Pons (tissue), 1 donor: ENCODE data around the gene ZNF48.

Experiments
- DNase-seq: peaks from one replicate; pipeline ENCODE4 v3.0.0-alpha.2; 2016; ENCODE audit warnings: low spot score

The ZNF48 gene

DNA sequence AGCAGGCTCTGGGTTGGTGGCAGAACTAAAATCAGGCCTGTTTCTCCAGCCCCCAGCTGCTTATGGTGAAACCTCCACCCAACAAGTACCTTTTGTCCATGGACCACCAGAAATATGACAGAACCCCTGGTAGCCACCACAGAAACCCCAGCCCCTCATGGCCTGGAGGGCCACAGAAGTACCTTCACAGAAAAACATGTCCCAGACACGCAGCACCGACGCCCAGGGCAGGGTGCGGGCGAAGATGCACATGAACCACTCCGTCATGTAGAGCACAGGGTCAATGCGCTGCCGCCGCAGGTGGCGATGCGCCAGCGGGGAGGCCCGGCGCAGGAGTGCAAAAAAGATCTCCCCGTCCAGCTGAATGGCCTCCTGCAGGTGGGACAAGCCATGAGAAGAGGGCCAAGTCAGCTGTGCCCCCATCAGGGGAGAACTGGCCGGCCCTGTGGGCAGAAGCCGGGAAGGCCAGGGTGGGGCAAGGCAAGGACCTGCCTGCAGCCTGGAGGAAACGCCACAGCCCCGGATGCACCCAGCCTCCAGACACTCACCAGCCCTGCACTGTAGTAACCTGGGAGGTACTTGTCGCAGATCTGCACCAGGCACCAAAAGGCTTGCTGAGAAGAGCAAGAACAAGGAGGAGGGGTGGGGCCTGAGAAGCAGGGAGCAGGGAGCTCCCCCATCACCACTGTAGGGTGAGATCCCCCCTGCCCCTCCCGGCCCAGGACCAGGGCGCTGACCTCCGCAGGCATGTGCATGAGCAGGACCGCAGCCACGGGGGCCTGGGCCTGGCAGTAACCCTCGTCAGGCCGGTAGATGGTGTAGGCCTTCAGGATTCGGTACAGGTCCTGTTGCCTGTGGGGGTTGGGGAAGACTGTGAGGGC, 36.0 kb upstream of the ZNF48 start:
- no peak for DNase-seq

DNA sequence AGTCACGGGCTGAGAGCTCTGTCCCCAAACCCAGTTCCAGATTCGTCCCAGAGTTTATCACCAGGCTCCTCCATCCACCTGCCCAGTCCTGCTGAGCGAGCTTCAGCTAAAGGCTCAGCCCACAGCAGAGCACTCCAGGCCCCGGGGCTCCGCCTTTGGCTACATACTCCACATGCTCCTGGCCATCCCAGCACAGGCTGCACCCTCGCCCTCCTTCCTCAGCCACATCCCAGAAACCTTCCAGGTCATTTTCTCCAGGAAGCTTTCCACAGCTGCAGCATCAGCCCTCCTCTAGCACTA, 35.4 kb upstream of the ZNF48 start:
- no peak for DNase-seq

DNA sequence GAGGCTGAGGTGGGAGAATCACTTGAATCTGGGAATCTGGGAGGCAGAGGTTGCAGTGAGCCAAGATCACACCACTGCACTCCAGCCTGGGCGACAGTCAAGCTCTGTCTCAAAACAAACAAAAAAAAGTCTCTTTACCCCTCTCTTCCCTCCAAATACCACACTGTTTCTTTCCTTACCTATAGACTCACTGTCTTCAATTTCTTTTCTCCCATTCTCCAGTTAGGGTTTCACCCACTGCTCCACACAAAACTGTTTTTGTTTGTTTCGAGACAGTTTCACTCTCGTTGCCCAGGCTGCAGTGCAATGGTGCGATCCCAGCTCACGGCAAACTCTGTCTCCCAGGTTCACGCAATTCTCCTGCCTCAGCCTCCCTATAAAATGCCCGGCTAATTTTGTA, 34.0 kb upstream of the ZNF48 start:
- DNase-seq, result no peak

DNA sequence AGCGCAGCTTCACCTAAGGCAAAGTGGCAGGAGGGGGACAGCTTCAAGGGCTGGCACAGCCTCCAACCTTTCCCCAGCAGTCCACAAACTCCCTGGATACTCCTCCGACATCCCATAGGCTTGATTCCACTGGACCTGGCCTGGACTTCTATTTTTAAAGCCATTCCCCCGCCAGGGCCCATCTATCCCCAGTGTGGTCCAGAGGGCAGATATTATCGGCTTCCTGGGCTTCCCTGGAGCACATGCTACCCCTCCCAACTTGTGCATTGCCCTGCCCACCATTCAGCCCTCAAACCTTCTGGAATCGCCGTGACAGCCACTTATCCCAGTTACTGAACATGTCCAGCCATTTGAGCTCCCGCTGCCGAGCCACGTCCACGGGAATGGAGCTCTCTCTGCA, 30.0 kb upstream of the ZNF48 start:
- DNase-seq, result no peak

DNA sequence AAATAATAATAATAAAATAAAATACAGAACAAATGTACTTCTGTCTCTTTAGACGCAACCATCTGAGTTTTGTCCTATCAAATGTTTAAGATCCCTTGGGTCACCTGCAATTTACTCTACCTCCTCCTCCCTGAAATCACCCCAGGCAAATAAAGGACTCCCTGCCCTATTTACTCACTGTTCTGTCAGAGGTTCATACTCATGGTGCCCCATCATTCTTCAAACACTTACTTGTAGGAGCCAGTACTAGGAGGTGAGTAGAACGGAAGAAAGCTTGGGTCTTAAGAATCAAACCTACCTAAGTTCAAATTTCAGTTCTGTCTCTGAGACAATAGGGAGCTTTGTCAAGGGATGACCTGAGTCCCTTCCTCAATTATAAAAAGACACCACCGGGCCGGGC, 28.7 kb upstream of the ZNF48 start:
- no peak for DNase-seq

DNA sequence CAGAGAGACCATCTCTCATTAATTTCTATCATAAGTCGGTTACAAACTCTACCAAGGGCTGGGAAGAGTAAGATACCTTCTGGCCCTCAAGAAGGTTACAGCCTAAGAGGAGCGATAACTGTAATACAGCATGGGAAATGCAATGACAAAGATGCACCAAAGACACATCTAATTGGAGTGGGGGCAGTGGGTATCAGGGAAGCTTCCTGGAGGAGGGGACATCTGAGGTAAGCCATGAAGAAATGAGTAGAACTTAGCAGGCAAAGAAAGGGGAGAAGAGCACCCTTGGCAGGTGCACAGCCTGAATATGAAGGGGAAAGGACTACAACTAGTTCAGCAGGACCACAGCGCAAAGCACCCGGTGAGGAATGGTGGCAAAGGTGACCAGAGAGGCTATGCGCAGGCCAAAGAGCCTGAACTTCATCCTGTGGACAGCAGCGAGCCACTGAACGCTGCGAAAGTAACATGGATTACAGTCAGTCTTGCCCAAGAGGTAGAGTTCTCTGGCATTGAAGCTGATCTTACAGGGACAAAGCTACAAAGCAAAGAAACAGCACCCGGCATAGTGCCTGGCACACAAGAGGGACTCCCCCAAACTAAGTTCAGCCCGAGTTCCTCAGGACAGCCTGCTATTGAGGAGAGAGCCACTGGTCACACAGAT, 27.7 kb upstream of the ZNF48 start:
- DNase-seq, result no peak

DNA sequence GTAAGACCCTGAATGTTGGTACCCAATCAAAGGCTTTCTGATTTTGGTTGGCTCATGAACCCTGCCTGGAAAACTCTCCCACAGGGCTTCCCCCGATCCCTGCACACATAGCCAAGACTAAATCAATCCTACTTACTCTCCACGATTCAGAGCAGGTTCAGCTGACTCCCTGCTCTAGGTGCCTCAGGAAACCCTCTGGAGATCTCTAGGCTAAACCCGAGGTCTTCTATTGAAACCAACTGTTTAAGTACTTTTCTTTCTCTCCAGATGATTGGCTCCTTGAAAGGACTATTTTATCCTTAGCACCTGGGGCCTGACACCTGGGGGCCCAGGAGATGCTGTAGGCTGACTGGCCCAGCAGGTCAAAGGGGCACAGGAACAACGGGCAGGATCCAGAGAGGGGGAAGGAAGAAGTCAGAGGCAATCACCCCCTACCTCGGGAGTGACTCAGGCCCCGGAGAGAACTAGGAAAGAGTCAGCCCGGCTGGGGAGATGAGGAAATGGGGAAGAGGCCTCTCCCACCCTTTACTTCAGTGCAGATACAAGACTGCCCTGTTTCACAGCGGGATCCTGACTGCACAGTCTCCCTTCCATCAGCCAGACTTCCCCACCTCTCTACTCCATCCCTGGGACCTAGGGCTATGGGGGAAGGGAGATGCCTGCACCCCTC, 27.0 kb upstream of the ZNF48 start:
- DNase-seq, result no peak

DNA sequence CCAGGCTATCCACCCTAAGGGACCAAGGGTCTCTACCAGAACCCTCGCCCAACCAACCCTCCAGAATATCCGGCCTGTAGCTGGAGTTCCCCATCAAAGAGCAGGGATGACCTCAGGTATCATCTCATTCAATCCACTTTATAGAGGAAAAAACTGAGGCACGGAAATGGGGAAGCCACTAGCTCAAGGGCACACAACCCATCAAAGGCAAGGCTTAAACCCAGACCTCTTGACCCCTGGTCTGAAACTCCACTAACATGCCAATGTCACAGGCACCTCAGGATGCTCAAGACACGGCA, 26.5 kb upstream of the ZNF48 start:
- DNase-seq, result no peak

DNA sequence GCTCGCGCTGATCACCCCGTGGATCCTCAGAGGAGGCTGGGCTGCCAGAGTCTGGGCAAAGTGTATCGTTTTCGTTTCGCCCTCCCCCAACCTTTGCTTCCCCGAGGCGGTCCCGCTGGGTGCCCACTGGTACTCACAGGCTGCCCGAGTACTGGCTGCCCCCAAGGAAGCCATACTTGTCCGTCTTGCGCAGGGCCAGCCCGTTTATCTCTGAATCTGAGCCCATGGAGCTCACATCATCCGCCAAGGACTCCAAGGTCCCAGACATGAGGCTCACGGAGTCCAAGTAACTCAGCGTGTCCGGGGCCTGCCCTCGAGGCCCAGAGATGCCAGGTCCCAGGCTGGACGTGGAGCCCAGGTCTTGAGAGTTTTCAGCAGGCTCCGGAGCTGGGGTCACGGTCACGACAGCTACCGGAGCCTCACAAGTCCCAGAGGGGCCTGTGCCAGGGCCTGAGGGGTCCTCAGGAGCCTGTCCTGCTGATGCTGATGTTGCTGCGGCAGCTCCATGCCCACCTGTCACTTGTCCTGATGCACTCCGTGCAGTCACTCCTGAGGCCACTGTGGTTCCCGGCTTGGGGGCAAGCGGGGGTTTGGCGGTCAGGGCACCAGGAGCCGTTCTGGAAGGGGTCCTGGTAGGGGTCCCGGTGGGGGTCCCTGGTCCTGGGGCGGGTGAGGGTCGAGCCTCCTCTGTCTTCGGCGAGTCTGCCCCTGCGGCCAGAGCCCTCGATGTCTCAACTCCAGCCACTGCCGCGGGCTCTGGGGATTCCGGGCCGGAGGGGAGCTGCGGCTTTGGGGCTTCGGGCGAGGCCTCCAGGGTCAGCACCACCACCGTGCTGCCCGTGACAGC, 25.9 kb upstream of the ZNF48 start:
- no peak for DNase-seq

DNA sequence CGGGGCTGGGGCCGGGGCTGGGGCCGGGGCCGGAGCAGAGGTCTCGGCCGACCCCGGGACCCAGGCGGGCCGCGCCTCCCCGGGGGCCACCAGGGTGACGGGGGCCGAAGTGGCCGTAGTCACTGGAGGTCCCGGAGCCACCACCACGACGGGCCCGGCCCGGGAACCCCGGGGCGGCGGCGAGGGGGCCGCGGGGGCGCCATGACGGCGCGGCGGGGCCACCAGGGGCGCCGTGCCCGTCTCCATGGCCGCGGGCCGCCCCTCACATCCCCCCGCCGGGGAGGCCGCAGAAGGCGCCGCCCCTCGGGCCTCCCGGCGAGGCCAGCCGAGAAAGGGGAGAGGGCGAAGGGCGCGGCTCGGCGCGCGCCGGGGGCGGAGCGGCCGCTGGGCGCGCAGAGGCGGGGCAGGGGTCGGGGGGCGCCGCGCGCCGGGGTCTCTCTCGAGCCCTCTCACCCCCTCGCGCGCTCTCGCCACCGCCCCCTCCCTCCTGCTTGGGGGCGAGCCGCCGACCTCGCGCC, 25.2 kb upstream of the ZNF48 start:
- no peak for DNase-seq

DNA sequence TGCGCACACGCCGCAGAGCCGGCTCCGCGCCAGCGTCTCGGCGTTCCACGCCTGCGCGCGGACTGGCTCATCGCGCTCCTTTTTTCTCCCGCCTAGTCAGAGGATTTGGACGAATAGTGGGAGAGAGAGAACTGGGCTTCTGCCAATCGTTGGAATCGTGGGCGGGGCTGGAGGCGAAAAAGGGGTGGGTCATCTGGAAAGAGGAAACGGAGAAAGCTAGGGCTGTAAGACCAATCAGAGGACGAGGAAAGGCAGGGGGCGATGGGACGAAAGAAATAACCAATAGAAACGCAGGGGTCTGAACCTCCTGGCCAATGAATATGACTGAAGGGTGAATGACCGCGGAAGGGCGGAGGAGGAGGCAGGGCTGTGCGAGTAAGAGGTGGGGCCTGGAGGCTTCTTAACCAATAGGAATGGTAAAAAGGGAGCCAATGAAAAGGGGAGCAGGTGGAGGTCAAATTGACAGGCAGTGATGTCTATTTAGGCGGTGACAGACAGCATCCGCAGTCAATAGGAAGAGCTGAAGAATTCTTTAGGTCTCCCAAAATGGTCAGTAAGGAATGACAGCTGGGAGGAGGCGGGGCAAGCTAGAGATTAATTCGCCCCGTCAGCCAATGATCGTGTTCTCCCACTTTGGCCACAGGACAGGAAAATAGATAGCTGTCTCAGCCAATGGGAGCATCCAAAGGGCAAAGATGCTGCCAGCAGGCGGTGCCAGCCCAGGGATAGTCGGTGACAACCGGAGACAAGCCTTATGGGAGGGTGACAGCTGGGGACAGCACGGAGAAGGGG, 24.6 kb upstream of the ZNF48 start, which contains the start of gene TBC1D10B:
Gene TBC1D10B, minus strand, starts transcription at position 39 of the 792 bp plus-strand sequence. CDS start 311 bp downstream, outside the sequence.
- peak; percentile 100 for DNase-seq

DNA sequence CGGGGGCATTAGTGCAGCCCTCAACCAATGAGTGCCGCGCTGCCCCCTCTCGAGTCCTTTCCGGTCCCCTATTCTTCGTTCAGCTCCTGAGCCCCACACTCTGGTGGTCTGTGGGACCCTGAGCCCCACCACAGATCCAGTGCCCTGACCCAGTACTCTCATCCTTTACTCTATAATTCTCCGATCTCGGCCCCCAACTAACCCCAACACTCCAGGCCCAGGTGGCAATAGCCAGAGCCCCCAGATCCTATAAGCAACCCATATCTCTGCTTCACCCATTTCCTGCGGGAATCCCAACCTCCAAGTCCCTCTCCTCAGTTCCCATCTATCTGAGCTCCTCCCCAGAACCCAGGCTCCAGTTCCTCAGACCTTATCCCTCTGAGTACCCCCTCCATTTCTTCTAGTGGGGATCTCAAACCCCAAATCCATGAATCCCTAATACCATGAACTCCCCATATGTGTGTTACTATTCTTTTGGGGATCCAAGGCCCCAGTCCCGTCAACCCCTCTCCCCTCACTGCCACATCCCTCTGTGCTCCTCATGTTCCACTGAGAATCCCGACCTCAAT, 23.9 kb upstream of the ZNF48 start:
- no peak for DNase-seq

DNA sequence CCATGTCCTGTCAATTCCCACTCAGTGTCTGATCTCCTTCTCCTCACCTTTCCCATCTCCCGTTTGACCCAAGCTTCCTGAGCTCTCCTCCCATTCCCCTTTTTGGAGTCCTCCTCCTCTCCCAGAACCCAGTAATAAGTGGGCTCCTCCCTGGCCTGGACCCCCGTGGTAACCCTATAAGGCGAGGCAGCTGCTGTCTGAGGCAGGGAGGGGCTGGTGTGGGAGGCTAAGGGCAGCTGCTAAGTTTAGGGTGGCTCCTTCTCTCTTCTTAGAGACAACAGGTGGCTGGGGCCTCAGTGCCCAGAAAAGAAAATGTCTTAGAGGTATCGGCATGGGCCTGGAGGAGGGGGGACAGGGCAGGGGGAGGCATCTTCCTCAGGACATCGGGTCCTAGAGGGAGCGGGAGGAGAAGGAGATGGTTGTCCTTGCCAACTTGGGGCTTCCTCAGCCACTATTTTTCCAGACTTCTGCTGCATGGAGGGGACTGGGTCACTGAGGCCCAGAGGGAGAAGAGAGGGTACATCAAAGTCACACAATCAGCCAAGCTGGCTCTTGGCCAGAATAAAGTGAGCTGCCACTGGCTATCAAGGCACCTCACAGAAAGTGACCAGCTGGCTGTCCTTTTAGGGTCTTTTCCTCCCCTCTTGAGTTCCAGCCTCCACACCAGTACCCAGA, 23.0 kb upstream of the ZNF48 start:
- no peak for DNase-seq

DNA sequence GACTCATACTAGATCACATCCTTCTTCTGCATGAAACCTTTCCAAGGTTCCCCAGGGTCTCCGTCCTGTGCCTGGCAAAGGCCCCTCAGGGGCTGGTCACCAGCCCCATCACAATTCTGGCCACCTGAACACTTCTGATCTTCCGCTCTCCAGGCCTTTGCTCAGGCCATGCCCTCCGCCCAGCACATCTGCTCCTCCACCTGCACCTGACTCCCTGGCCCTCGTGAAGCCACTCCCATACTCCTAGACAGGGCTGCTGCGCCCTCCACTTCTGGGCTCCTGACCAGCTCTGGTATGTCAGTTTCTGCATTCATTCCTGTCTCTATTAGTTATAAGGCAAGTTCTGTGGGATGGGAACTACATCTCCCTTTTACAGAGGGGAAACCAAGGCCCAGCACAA, 22.5 kb upstream of the ZNF48 start:
- DNase-seq, result no peak

DNA sequence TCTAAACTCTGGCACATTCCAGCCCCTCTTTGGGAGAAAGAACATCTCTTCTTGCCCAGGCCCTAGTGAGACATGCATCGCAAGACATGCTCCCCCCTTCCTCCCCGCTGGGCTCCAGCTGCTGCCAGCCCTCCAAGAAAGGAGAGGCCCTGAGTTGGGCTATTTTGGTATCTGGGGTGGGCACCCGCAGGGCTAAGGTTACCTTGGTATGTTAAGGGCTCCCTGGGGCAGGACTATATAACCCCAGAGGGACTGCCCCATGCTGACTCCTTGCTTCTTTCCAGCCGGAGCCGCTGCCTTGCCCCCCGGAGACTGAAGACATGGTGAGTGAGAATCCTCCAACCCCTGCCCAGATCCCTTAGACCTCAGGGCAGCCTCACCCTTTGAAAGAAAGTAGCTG, 20.7 kb upstream of the ZNF48 start, which contains the start of gene MYL11:
Gene MYL11, plus strand, starts transcription at position 265 of the 400 bp plus-strand sequence. Its CDS starts 56 bp downstream, at position 321.
- no peak for DNase-seq

DNA sequence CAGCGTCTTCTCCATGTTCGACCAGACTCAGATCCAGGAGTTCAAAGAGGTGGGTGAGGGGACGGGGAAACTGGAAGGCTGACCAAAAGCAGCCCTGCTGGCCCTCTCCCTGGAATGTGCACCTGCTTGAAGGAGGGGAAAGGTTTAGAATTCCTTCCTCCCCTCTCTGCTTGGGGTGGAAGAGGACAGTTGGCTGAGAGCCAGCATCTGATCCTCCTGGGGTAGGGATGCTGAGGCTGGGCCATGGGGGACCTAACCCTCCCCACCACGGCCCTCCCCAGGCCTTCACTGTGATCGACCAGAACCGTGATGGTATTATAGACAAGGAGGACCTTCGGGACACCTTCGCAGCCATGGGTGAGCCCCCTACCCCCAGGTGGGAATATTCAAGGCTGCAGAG, 19.4 kb upstream of the ZNF48 start:
- DNase-seq, result no peak

DNA sequence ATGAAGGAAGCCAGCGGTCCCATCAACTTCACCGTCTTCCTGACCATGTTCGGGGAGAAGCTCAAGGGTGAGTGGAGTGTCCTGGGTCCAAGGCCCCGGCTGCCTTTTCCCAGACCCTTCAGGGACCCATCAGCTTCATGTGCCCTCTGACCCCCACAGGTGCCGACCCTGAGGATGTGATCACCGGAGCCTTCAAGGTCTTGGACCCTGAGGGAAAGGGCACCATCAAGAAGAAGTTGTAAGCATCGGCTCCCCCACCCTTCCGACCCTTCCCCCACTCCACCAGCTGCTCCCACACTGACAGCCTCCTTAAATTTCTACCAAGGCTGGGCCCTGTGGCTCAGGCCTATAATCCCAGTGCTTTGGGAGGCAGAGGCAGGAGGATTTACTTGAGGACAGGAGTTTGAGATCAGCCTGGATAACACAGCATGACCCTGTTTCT, 18.7 kb upstream of the ZNF48 start:
- no peak for DNase-seq

DNA sequence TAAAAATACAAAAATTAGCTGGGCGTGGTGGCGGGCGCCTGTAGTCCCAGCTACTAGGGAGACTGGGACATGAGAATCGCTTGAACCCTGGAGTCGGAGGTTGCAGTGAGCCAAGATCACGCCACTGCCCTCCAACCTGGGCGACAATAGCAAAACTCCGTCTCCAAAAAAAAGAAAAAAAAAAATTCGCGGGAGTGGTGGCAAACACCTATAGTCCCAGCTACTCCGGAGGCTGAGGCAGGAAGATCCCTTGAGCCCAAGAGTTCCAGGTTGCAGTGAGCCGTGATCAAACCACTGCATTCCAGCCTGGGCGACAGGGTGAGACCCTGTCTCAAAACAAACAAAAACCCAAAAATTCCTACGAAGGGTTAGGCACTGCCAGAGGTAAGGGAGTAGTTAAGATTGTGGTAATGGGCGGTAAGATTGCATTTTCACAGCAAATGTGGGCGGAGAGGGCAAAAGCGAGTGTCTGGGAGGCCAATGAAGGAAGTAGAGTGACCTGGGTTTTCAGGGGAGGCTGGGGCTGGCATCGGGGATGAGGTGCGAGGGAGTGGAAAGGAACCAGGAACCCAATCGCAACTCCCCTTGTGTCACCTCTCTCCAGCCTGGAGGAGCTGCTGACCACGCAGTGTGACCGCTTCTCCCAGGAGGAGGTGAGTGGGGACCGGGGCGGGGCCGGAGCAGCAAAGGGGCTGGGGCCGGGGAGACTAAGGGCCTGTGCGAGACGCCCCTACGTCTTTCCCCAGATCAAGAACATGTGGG, 18.0 kb upstream of the ZNF48 start:
- peak; percentile 58 for DNase-seq

DNA sequence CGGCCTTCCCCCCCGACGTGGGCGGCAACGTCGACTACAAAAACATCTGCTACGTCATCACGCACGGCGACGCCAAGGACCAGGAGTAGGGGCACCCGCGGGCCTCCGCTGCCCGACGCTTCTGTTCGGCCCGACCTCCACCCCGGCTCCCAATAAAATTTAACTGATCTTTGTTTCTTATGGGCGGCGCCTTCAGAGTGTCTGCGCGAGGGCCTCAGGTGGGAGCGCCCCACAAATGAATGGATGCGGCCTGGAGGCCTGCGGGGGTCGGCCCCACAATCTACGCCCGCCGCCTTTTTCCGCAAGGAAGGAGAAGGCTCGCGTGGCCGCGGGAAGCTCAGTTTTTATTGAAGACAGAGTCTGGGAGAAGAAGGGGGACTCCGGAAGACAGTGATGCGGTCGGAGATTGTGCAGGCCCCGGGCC, 17.4 kb upstream of the ZNF48 start:
- peak; percentile 92 for DNase-seq
